Liver (tissue), 9 donors: ENCODE data around the gene DDX31. TPM values are rescaled to one million over a fixed set of nuclear protein-coding genes. Genes with fewer than 3 reads are reported as not detected.

ENCODE experiments used
- DNase-seq: peaks from one replicate; pipeline ENCODE4 v3.0.0-alpha.2; 2017; ENCODE audit warnings: low spot score
- H3K27ac ChIP-seq, 2 donors: one replicate each; pipeline ENCODE4 v1.7.0; 2013; ENCODE audit warnings: inconsistent platforms in 2 of 2, low read length in 2 of 2, control low read depth in 1 of 2, low read depth in 1 of 2, mild to moderate bottlenecking in 1 of 2
- H3K27me3 ChIP-seq, 4 donors: one replicate each; pipeline versions ENCODE4 v1.6.1 to v1.7.0; 2013; ENCODE audit warnings: low read length in 3 of 4, inconsistent platforms in 1 of 4, mild to moderate bottlenecking in 1 of 4, moderate library complexity in 1 of 4; ENCODE audit not compliant: control insufficient read depth in 4 of 4, insufficient read depth in 4 of 4
- H3K36me3 ChIP-seq, 4 donors: one replicate each; pipeline versions ENCODE4 v1.6.1 to v1.7.0; 2013; ENCODE audit warnings: low read length in 3 of 4, mild to moderate bottlenecking in 3 of 4, low read depth in 1 of 4, moderate library complexity in 1 of 4; ENCODE audit not compliant: control insufficient read depth in 4 of 4, insufficient read depth in 3 of 4
- H3K4me1 ChIP-seq, 4 donors: one replicate each; pipeline versions ENCODE4 v1.6.1 to v1.7.0; 2013; ENCODE audit warnings: low read length in 3 of 4, mild to moderate bottlenecking in 3 of 4, moderate library complexity in 1 of 4; ENCODE audit not compliant: control insufficient read depth in 4 of 4, insufficient read depth in 4 of 4
- H3K4me3 ChIP-seq, 3 donors: one replicate each; pipeline versions ENCODE4 v1.6.1 to v1.7.0; 2013; ENCODE audit warnings: low read length in 3 of 3, control low read depth in 1 of 3, low read depth in 1 of 3, mild to moderate bottlenecking in 1 of 3
- H3K9ac ChIP-seq, 2 donors: one replicate each; pipeline ENCODE4 v1.7.0; 2013; ENCODE audit warnings: low read length in 2 of 2, mild to moderate bottlenecking in 2 of 2, moderate library complexity in 2 of 2, control low read depth in 1 of 2, low read depth in 1 of 2
- H3K9me3 ChIP-seq, 4 donors: one replicate each; pipeline versions ENCODE4 v1.6.1 to v1.7.0; 2013; ENCODE audit warnings: low read length in 3 of 4; ENCODE audit not compliant: control insufficient read depth in 4 of 4
- ATF3 ChIP-seq: IDR thresholded peaks from 2 replicates; pipeline ENCODE4 v1.6.1; 2016; ENCODE audit warnings: antibody characterized with exemption
- CTCF ChIP-seq: fragments of 150-350 bp; IDR thresholded peaks from 2 replicates; pipeline ENCODE4 v1.5.1; 2017; ENCODE audit warnings: improper control_type of control experiment, low read depth, low read length; ENCODE audit not compliant: missing input control
- EGR1 ChIP-seq, 2 donors: IDR thresholded peaks; 2 replicates each; pipeline ENCODE4 v1.6.1; 2016 to 2018; ENCODE audit warnings: antibody characterized with exemption in 2 of 2, low read depth in 2 of 2
- FOXA2 ChIP-seq: IDR thresholded peaks from 2 replicates; pipeline ENCODE4 v1.6.1; 2016; ENCODE audit warnings: antibody characterized with exemption
- HNF4A ChIP-seq, 2 donors: conservative IDR thresholded peaks; 2 replicates each; pipeline ENCODE4 v1.6.1; 2016; ENCODE audit warnings: antibody characterized with exemption in 2 of 2, mild to moderate bottlenecking in 2 of 2
- HNF4G ChIP-seq: IDR thresholded peaks from 2 replicates; pipeline ENCODE4 v1.6.1; 2016; ENCODE audit warnings: antibody characterized with exemption
- JUND ChIP-seq, 2 donors: IDR thresholded peaks; 2 replicates each; pipeline ENCODE4 v1.6.1; 2016; ENCODE audit warnings: antibody characterized with exemption in 2 of 2
- RAD21 ChIP-seq, 2 donors: IDR thresholded peaks; 2 replicates each; pipeline ENCODE4 v1.6.1; 2016; ENCODE audit warnings: antibody characterized with exemption in 2 of 2, mild to moderate bottlenecking in 2 of 2
- REST ChIP-seq: IDR thresholded peaks from 2 replicates; pipeline ENCODE4 v1.6.1; 2016; ENCODE audit warnings: antibody characterized with exemption, mild to moderate bottlenecking
- RXRA ChIP-seq, 2 donors: IDR thresholded peaks; 2 replicates each; pipeline ENCODE4 v1.6.1; 2017 to 2018; ENCODE audit warnings: antibody characterized with exemption in 2 of 2, mild to moderate bottlenecking in 1 of 2
- SP1 ChIP-seq: IDR thresholded peaks from 2 replicates; pipeline ENCODE4 v1.6.1; 2018; ENCODE audit warnings: antibody characterized with exemption, mild to moderate bottlenecking
- TAF1 ChIP-seq: conservative IDR thresholded peaks from 2 replicates; pipeline ENCODE4 v1.6.1; 2016; ENCODE audit warnings: antibody characterized with exemption, mild to moderate bottlenecking
- ZBTB33 ChIP-seq: IDR thresholded peaks from 2 replicates; pipeline ENCODE4 v1.6.1; 2016; ENCODE audit warnings: antibody characterized with exemption
- WGBS: extraction: QIAGEN DNeasy Blood & Tissue Kit; methylation state at CpG from one replicate; pipeline ENCODE4 v1.1.7; 2013; 5-methylcytosine and 5-hydroxymethylcytosine counted together
- polyA plus RNA-seq, 2 donors: library from polyadenylated mRNA; stranded (reverse) in 1 of 2; unstranded in 1 of 2; fragments of 200-250 nt in 1 of 2; fragments of >200 nt in 1 of 2; fragmentation: Nextera tagmentation in 1 of 2; extraction: Ambion mirVana in 1 of 2; gene quantifications; one replicate each; pipeline versions ENCODE4 v1.2.1 to v1.2.3, GENCODE V29; 2013 to 2015
- total RNA-seq, 2 donors: library from RNA; depleted of rRNA; stranded (reverse); fragments of >200 nt; gene quantifications; one replicate each; pipeline ENCODE4 v1.2.3, GENCODE V29; 2014
- donor health status: healthy.
- donor health status: healthy.
- donor health status: healthy.
- donor health status: healthy.
- donor health status: healthy.

The DDX31 gene
- total and polyA plus RNA-seq, 4 donors = 2.5 to 9.6 (median 4.5) TPM

GRCh38 chr9:132656299-132656698 lies 13.5 kb downstream of the DDX31 start:
- WGBS = 93% methylated on average over 7 of the region's 7 CpGs
- no peaks in the 10 kb centered on the region for H3K4me1 ChIP-seq
- TF ChIP-seq EGR1 (IDR thresholded peaks at IDR 0.05; ENCODE audit: low read depth in 2 of 2) (no peak), ATF3 (no peak), CTCF (no peak), SP1 (no peak), FOXA2 (no peak), TAF1 (no peak), HNF4G (no peak), ZBTB33 (no peak), RXRA (IDR thresholded peaks at IDR 0.05) (no peak), HNF4A (conservative IDR thresholded peaks at IDR 0.05) (no peak), REST (no peak), JUND (IDR thresholded peaks at IDR 0.05) (no peak), RAD21 (IDR thresholded peaks at IDR 0.05) (no peak)
- H3K36me3 ChIP-seq = peaks cover 1 to 55% (median 39%) of the 10 kb centered on the region in 4 donors
- H3K4me3 ChIP-seq = no peak overlapping the region
- H3K9me3 ChIP-seq = no peaks in the 10 kb centered on the region
- H3K27me3 ChIP-seq = no peaks in the 10 kb centered on the region
- H3K27ac ChIP-seq = no peak overlapping the region
- H3K9ac ChIP-seq = no peak overlapping the region
- DNase-seq = no peak

GRCh38 chr9:132651259-132651658 lies 18.5 kb downstream of the DDX31 start:
- H3K27ac ChIP-seq = no peak overlapping the region
- no peak overlapping the region for H3K9ac ChIP-seq
- WGBS = 76% methylated on average over 6 of the region's 6 CpGs
- TF ChIP-seq RAD21 (IDR thresholded peaks at IDR 0.05) = peak in 1 of 2 donors; percentile 51
- no peak for TF ChIP-seq EGR1 (IDR thresholded peaks at IDR 0.05; ENCODE audit: low read depth in 2 of 2)
- no peak for TF ChIP-seq ATF3
- no peak for TF ChIP-seq JUND (IDR thresholded peaks at IDR 0.05)
- no peak for TF ChIP-seq CTCF
- TF ChIP-seq REST = no peak
- TF ChIP-seq TAF1 = no peak
- no peak overlapping the region for H3K4me3 ChIP-seq
- no peaks in the 10 kb centered on the region for H3K27me3 ChIP-seq
- H3K9me3 ChIP-seq = no peaks in the 10 kb centered on the region
- peaks cover 9 to 65% (median 38%) of the 10 kb centered on the region in 4 donors for H3K36me3 ChIP-seq
- no peaks in the 10 kb centered on the region for H3K4me1 ChIP-seq
- no peak for DNase-seq
